CD14-positive monocyte (primary cell): Measurements from ENCODE around the gene BUD23. TPM values are rescaled to one million over a fixed set of nuclear protein-coding genes. Genes with fewer than 3 reads are reported as not detected.

Experiments
- DNase-seq, 3 donors: peaks; one replicate each; pipeline ENCODE4 v3.0.0-alpha.2; 2011 to 2022
- H2AFZ ChIP-seq: 2 replicates; pipeline ENCODE4 v1.6.0; 2012; ENCODE audit warnings: mild to moderate bottlenecking, low read depth, low read length, inconsistent platforms; ENCODE audit not compliant: insufficient read depth, poor library complexity, severe bottlenecking
- H3K27ac ChIP-seq, 2 donors: 1 replicate in 1 of 2; 2 replicates in 1 of 2; pipeline ENCODE4 v1.5.1; 2012 to 2013; ENCODE audit warnings: low read length in 2 of 2, control low read depth in 1 of 2, inconsistent platforms in 1 of 2, low read depth in 1 of 2, mild to moderate bottlenecking in 1 of 2
- H3K27me3 ChIP-seq, 2 donors: one replicate each; pipeline versions ENCODE4 v1.6.0 to v1.6.1; 2011 to 2013; ENCODE audit warnings: low read length in 2 of 2; ENCODE audit not compliant: control insufficient read depth in 2 of 2, insufficient read depth in 2 of 2
- H3K36me3 ChIP-seq, 2 donors: replicated peaks in 1 of 2; 1 replicate in 1 of 2; 2 replicates in 1 of 2; pipeline versions ENCODE4 v1.5.1 to v1.6.1; 2012 to 2013; ENCODE audit warnings: low read length in 2 of 2, control low read depth in 1 of 2, inconsistent platforms in 1 of 2, mild to moderate bottlenecking in 1 of 2; ENCODE audit not compliant: insufficient read depth in 2 of 2, control insufficient read depth in 1 of 2
- H3K4me1 ChIP-seq, 2 donors: 1 replicate in 1 of 2; 2 replicates in 1 of 2; pipeline versions ENCODE4 v1.5.1 to v1.6.1; 2012 to 2013; ENCODE audit warnings: low read length in 2 of 2, control low read depth in 1 of 2, inconsistent platforms in 1 of 2, mild to moderate bottlenecking in 1 of 2, moderate library complexity in 1 of 2; ENCODE audit not compliant: insufficient read depth in 2 of 2, control insufficient read depth in 1 of 2
- H3K4me2 ChIP-seq: replicated peaks from 2 replicates; pipeline ENCODE3; 2012; ENCODE audit warnings: low read length, moderate library complexity, mild to moderate bottlenecking; ENCODE audit not compliant: poor library complexity, severe bottlenecking; ENCODE audit errors: extremely low read depth
- H3K4me3 ChIP-seq, 3 experiments: fragments of 200-600 bp in 1 of 3; sonication (generic) in 1 of 3; replicated peaks in 1 of 3; 1 replicate in 2 of 3; 2 replicates in 1 of 3; pipeline ENCODE4 v1.5.1; 2011 to 2013; ENCODE audit warnings: low read length in 3 of 3, mild to moderate bottlenecking in 3 of 3, control low read depth in 2 of 3, low read depth in 2 of 3, inconsistent platforms in 1 of 3, moderate library complexity in 1 of 3
- H3K79me2 ChIP-seq: 2 replicates; pipeline ENCODE4 v1.6.0; 2012; ENCODE audit warnings: mild to moderate bottlenecking, control low read depth, inconsistent platforms, low read length, moderate library complexity; ENCODE audit not compliant: insufficient read depth
- H3K9ac ChIP-seq: 2 replicates; pipeline ENCODE4 v1.6.0; 2017; ENCODE audit warnings: low read length, mild to moderate bottlenecking; ENCODE audit not compliant: insufficient read depth, poor library complexity, severe bottlenecking
- H3K9me3 ChIP-seq, 2 donors: replicated peaks in 1 of 2; 1 replicate in 1 of 2; 2 replicates in 1 of 2; pipeline versions ENCODE4 v1.5.1 to v1.6.1; 2012 to 2013; ENCODE audit warnings: low read length in 2 of 2, control low read depth in 1 of 2; ENCODE audit not compliant: control insufficient read depth in 1 of 2, insufficient read depth in 1 of 2
- H4K20me1 ChIP-seq: 2 replicates; pipeline ENCODE4 v1.6.0; 2012; ENCODE audit warnings: mild to moderate bottlenecking, low read length, control low read depth, moderate library complexity; ENCODE audit not compliant: insufficient read depth
- H3K27ac Mint-ChIP-seq, 7 donors: one replicate each; pipeline ENCODE4 v1.8.0; 2020; ENCODE audit warnings: mild to moderate bottlenecking in 7 of 7, mixed read lengths in 7 of 7, moderate library complexity in 6 of 7, inconsistent platforms in 2 of 7
- H3K27me3 Mint-ChIP-seq, 3 donors: one replicate each; pipeline ENCODE4 v1.8.0; 2021 to 2022; ENCODE audit warnings: low read depth in 3 of 3, mild to moderate bottlenecking in 3 of 3, mixed read lengths in 3 of 3, moderate library complexity in 3 of 3, inconsistent platforms in 1 of 3
- H3K36me3 Mint-ChIP-seq, 2 donors: one replicate each; pipeline ENCODE4 v1.8.0; 2020; ENCODE audit warnings: mixed read lengths in 2 of 2, inconsistent platforms in 1 of 2, mild to moderate bottlenecking in 1 of 2
- H3K4me1 Mint-ChIP-seq: one replicate; pipeline ENCODE4 v1.8.0; 2020; ENCODE audit warnings: mild to moderate bottlenecking, mixed read lengths
- H3K4me3 Mint-ChIP-seq, 2 donors: one replicate each; pipeline ENCODE4 v1.8.0; 2020; ENCODE audit warnings: mild to moderate bottlenecking in 2 of 2, mixed read lengths in 2 of 2, moderate library complexity in 1 of 2
- H3K9me3 Mint-ChIP-seq, 7 donors: one replicate each; pipeline ENCODE4 v1.8.0; 2020 to 2022; ENCODE audit warnings: mixed read lengths in 7 of 7, mild to moderate bottlenecking in 6 of 7, moderate library complexity in 6 of 7, inconsistent platforms in 2 of 7
- WGBS: methylation state at CpG from one replicate; pipeline ENCODE4 v1.1.5; 2013; ENCODE audit warnings: missing lambda C conversion rate; ENCODE audit not compliant: insufficient coverage; 5-methylcytosine and 5-hydroxymethylcytosine counted together
- intact Hi-C, 2 donors: fragments of 100-400 bp; cut with micrococcal nuclease; formaldehyde crosslinking; loops; one replicate each; pipeline versions ENCODE4 v1.15.0 to v1.15.1; 2023
- polyA plus RNA-seq, 3 donors: library from polyadenylated mRNA; depleted of rRNA in 1 of 3; unstranded in 2 of 3; stranded (reverse) in 1 of 3; fragments of 300-500 nt in 2 of 3; fragments of >200 nt in 1 of 3; fragmentation: Illumina TruSeq in 2 of 3; gene quantifications; 1 replicate in 2 of 3; 2 replicates in 1 of 3; pipeline ENCODE4 v1.2.3, GENCODE V29; 2012 to 2021
- TF ChIP-seq, protein P1 (sequence below): fragments of 200-600 bp; IDR thresholded peaks from one replicate; pipeline ENCODE4 v1.8.0; 2022; ENCODE audit warnings: antibody characterized with exemption, mild to moderate bottlenecking

Gene BUD23
- polyA plus RNA-seq, 3 donors: 44.5 to 51.9 (median 51.1) TPM

DNA sequence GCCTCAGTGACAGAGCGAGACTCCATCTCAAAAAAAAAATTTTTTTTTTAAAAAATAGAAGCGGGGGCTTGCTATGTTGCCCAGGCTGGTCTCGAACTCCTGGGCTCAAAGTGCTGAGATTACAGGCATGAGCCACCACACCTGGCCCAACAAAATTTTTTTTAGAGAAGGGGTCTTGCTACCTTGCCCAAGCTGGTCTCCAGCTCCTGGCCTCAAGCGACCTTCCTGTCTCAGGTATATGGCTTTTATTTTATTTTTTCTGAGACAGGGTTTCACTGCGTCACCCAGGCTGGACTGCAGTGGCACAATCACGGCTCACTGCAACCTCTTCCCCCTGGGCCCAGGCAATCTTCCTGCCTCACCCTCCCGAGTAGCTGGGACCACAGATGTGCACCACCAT, 56.8 kb downstream of the BUD23 start:
- Histone ChIP-seq H3K4me2 (no peak overlapping the region), H3K9ac (no peak overlapping the region), H3K9me3 (no peaks in the 10 kb centered on the region), H3K27me3 (peaks cover 0 to 12% of the 10 kb centered on the region in 2 donors), H3K4me1 (peaks cover 20 to 29% of the 10 kb centered on the region in 2 donors), H3K4me3 (no peak overlapping the region), H2AFZ (no peak overlapping the region), H4K20me1 (peaks cover 12% of the 10 kb centered on the region), H3K27ac (no peak overlapping the region), H3K79me2 (peaks cover 5% of the 10 kb centered on the region), H3K36me3 (peaks cover 13 to 15% of the 10 kb centered on the region in 2 donors)
- peaks cover 0 to 2% (median 0%) of the 10 kb centered on the region in 7 donors for H3K9me3 Mint-ChIP-seq
- H3K4me1 Mint-ChIP-seq: peaks cover 12% of the 10 kb centered on the region
- no peak for DNase-seq
- 89% methylated on average over 5 of the region's 7 CpGs for WGBS
- intact Hi-C loops: no loop called here
- peaks cover 16 to 32% (median 27%) of the 10 kb centered on the region in 3 donors for H3K27me3 Mint-ChIP-seq
- TF ChIP-seq, protein P1, sequence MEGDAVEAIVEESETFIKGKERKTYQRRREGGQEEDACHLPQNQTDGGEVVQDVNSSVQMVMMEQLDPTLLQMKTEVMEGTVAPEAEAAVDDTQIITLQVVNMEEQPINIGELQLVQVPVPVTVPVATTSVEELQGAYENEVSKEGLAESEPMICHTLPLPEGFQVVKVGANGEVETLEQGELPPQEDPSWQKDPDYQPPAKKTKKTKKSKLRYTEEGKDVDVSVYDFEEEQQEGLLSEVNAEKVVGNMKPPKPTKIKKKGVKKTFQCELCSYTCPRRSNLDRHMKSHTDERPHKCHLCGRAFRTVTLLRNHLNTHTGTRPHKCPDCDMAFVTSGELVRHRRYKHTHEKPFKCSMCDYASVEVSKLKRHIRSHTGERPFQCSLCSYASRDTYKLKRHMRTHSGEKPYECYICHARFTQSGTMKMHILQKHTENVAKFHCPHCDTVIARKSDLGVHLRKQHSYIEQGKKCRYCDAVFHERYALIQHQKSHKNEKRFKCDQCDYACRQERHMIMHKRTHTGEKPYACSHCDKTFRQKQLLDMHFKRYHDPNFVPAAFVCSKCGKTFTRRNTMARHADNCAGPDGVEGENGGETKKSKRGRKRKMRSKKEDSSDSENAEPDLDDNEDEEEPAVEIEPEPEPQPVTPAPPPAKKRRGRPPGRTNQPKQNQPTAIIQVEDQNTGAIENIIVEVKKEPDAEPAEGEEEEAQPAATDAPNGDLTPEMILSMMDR: no peak
- H3K36me3 Mint-ChIP-seq: peaks cover 12 to 23% of the 10 kb centered on the region in 2 donors
- no peak overlapping the region for H3K4me3 Mint-ChIP-seq
- no peak overlapping the region for H3K27ac Mint-ChIP-seq

DNA sequence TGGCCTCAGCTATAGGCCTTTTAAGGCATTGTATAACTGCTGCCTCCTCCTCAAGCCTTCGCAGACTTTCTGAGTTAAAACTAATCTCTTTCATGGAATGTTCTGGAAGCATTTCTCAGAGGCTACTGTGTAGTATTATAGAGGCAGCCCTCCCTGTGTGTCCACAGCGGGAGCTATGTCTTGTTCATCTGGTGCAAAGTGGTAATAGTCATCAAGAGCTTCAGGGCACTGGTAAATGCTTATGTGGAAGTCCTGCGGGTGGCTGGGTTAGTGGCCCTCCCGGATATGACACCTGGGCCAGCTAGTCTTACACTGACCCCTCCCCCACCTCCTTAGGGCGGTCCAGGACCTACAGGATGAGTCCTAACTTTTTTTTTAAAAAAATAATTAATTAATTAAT, 57.4 kb downstream of the BUD23 start:
- intact Hi-C loops: no loop called here
- H4K20me1 ChIP-seq: peaks cover 12% of the 10 kb centered on the region
- TF ChIP-seq, protein P1: no peak
- peaks cover 15 to 23% of the 10 kb centered on the region in 2 donors for H3K4me1 ChIP-seq
- Mint-ChIP-seq H3K4me1 (peaks cover 12% of the 10 kb centered on the region), H3K4me3 (no peak overlapping the region), H3K27me3 (peaks cover 17 to 32% (median 27%) of the 10 kb centered on the region in 3 donors), H3K36me3 (peaks cover 12 to 19% of the 10 kb centered on the region in 2 donors), H3K9me3 (no peaks in the 10 kb centered on the region), H3K27ac (peak overlapping the region in 1 of 7 donors; percentile 26)
- no peak overlapping the region for H3K4me2 ChIP-seq
- H3K9me3 ChIP-seq: no peaks in the 10 kb centered on the region
- H3K4me3 ChIP-seq: no peak overlapping the region
- WGBS: no CpG with 5 or more reads among the region's 5 CpGs
- H2AFZ ChIP-seq: no peak overlapping the region
- peaks cover 10 to 15% of the 10 kb centered on the region in 2 donors for H3K36me3 ChIP-seq
- H3K9ac ChIP-seq: no peak overlapping the region
- H3K27ac ChIP-seq: no peak overlapping the region
- peaks cover 5% of the 10 kb centered on the region for H3K79me2 ChIP-seq
- H3K27me3 ChIP-seq: peaks cover 0 to 12% of the 10 kb centered on the region in 2 donors
- DNase-seq: no peak
